Measurements from ENCODE around the gene L2HGDH. TPM values are rescaled to one million over a fixed set of nuclear protein-coding genes. Genes with fewer than 3 reads are reported as not detected.

The L2HGDH gene
- total and polyA plus RNA-seq, 2 experiments from 2014 or later, result 5.8 to 9.7 TPM

DNA sequence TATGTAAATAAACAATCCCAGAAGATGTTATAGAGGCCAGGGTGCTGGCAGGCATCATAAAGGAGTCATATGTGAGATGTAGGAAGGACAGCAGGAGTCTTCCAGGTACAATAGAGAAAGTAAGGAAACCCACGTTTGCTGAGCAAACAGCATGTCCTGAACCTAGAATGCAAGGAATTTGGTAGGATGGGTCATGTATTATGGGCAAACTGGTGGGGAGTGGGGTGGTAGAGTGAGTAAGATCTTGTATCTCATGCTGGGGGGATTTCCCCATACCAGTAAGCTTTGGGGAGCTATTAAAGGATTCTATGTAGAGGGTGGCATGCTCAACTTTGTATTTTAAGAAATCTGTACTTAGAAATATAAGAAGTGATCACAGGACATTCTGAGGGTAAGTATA is 43.7 kb upstream of the L2HGDH start:
- Histone ChIP-seq H3K36me3 (replicated peaks; ENCODE audit: insufficient read depth, low read depth) (no peaks in the 10 kb centered on the region), H3K9me2 (replicated peaks; ENCODE audit: insufficient read depth) (no peaks in the 10 kb centered on the region), H2AFZ (no peak overlapping the region), H3K4me2 (no peak overlapping the region), H3K4me1 (ENCODE audit: insufficient read depth) (no peaks in the 10 kb centered on the region), H3K79me2 (no peaks in the 10 kb centered on the region), H3K27ac (no peak overlapping the region), H3K27me3 (no peaks in the 10 kb centered on the region), H3K4me3 (no peak overlapping the region), H3K9me3 (ENCODE audit: low read depth) (no peaks in the 10 kb centered on the region), H4K20me1 (ENCODE audit: insufficient read depth, poor library complexity, severe bottlenecking) (no peaks in the 10 kb centered on the region)
- WGBS (ENCODE audit: low lambda C conversion rate, missing lambda C conversion rate), result 71% methylated on average over 1 of the region's 1 CpG
- DNase-seq (ENCODE audit: low spot score), result no peak
- TF ChIP-seq EZH2phosphoT487 (IDR thresholded peaks at IDR 0.05; ENCODE audit: low read depth, severe bottlenecking, unreplicated experiment) (no peak), EZH2 (IDR thresholded peaks at IDR 0.05; ENCODE audit: borderline replicate concordance) (no peak)
- TF ChIP-seq, protein P1, sequence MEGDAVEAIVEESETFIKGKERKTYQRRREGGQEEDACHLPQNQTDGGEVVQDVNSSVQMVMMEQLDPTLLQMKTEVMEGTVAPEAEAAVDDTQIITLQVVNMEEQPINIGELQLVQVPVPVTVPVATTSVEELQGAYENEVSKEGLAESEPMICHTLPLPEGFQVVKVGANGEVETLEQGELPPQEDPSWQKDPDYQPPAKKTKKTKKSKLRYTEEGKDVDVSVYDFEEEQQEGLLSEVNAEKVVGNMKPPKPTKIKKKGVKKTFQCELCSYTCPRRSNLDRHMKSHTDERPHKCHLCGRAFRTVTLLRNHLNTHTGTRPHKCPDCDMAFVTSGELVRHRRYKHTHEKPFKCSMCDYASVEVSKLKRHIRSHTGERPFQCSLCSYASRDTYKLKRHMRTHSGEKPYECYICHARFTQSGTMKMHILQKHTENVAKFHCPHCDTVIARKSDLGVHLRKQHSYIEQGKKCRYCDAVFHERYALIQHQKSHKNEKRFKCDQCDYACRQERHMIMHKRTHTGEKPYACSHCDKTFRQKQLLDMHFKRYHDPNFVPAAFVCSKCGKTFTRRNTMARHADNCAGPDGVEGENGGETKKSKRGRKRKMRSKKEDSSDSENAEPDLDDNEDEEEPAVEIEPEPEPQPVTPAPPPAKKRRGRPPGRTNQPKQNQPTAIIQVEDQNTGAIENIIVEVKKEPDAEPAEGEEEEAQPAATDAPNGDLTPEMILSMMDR (IDR thresholded peaks at IDR 0.05; ENCODE audit: poor library complexity), result no peak

DNA sequence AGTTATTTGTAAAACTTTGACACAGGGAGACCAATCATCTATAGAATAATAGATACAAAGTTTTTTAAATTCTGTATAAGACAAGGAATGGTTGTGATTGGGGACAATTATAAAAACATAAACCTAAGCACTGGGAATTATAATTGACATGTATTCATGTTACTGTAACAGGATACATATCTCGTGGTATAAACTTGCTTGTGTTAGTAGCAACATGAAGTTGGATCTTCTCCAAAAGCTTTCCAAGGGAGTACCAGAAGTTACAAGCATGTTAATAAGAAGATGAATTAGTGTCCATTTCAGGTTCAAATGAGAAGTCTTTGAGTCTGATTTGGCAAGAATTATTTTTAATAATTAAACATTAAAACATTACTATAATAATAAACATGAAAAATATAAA is 42.5 kb upstream of the L2HGDH start:
- Histone ChIP-seq H3K9me3 (ENCODE audit: low read depth) (no peaks in the 10 kb centered on the region), H3K9me2 (replicated peaks; ENCODE audit: insufficient read depth) (no peaks in the 10 kb centered on the region), H3K27ac (no peak overlapping the region), H3K4me3 (no peak overlapping the region), H3K4me2 (no peak overlapping the region), H3K36me3 (replicated peaks; ENCODE audit: insufficient read depth, low read depth) (no peaks in the 10 kb centered on the region), H3K27me3 (no peaks in the 10 kb centered on the region), H3K79me2 (no peaks in the 10 kb centered on the region), H4K20me1 (ENCODE audit: insufficient read depth, poor library complexity, severe bottlenecking) (no peaks in the 10 kb centered on the region), H2AFZ (no peak overlapping the region), H3K4me1 (ENCODE audit: insufficient read depth) (no peaks in the 10 kb centered on the region)
- no peak for DNase-seq (ENCODE audit: low spot score)
- WGBS (ENCODE audit: low lambda C conversion rate, missing lambda C conversion rate), result 51% methylated on average over 1 of the region's 1 CpG
- TF ChIP-seq, protein P1 (IDR thresholded peaks at IDR 0.05; ENCODE audit: poor library complexity), result no peak
- TF ChIP-seq EZH2phosphoT487 (IDR thresholded peaks at IDR 0.05; ENCODE audit: low read depth, severe bottlenecking, unreplicated experiment) (no peak), EZH2 (IDR thresholded peaks at IDR 0.05; ENCODE audit: borderline replicate concordance) (no peak)

DNA sequence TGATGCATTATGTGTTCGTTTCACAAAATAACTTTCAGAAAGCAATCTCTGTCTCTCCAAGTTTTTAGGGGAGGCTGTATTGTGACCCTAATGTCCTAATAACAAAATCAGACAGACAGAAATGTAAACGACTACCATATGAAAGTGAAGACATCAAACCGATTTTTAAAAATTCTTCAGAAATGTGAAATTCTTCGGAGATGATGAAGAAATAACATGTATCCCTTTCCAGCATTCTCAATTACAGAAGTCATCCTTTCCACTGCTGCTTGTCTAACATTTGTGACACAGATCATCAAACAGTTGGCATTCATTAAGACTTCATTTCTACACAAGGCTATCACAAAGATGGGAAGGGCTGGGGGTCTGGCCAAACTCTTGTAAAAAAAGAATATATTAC is 41.1 kb upstream of the L2HGDH start:
- DNase-seq (ENCODE audit: low spot score), result no peak
- no peaks in the 10 kb centered on the region for H3K79me2 ChIP-seq
- no peaks in the 10 kb centered on the region for H3K9me3 ChIP-seq (ENCODE audit: low read depth)
- WGBS (ENCODE audit: low lambda C conversion rate, missing lambda C conversion rate), result 79% methylated on average over 4 of the region's 4 CpGs
- no peak overlapping the region for H2AFZ ChIP-seq
- H3K4me1 ChIP-seq (ENCODE audit: insufficient read depth), result no peaks in the 10 kb centered on the region
- no peaks in the 10 kb centered on the region for H3K36me3 ChIP-seq (replicated peaks; ENCODE audit: insufficient read depth, low read depth)
- no peak overlapping the region for H3K4me3 ChIP-seq
- H3K4me2 ChIP-seq, result no peak overlapping the region
- no peak for TF ChIP-seq EZH2phosphoT487 (IDR thresholded peaks at IDR 0.05; ENCODE audit: low read depth, severe bottlenecking, unreplicated experiment)
- TF ChIP-seq, protein P1 (IDR thresholded peaks at IDR 0.05; ENCODE audit: poor library complexity), result no peak
- no peak for TF ChIP-seq EZH2 (IDR thresholded peaks at IDR 0.05; ENCODE audit: borderline replicate concordance)
- H3K27ac ChIP-seq, result no peak overlapping the region
- H4K20me1 ChIP-seq (ENCODE audit: insufficient read depth, poor library complexity, severe bottlenecking), result no peaks in the 10 kb centered on the region
- no peaks in the 10 kb centered on the region for H3K27me3 ChIP-seq
- H3K9me2 ChIP-seq (replicated peaks; ENCODE audit: insufficient read depth), result no peaks in the 10 kb centered on the region

DNA sequence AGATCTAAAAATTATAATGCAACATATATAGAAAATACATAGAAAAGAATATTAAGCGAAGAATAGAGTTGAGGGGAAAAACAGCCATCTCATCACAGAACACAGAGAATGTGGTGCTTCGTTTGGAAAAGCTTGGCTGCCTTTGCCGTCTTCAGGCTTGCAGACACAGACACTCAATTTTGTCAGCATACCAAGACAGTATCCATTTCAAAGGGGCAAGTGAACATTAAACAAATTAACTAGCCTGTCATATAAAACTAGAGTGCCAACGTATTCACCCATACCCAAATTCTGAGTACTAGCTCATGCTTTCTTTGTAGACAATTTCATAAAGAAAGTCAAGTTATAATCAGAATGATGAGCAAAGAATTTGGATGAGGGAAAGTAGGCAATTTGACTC is 40.6 kb upstream of the L2HGDH start:
- H3K27me3 ChIP-seq, result no peaks in the 10 kb centered on the region
- H3K4me1 ChIP-seq (ENCODE audit: insufficient read depth), result peaks cover 4% of the 10 kb centered on the region
- no peaks in the 10 kb centered on the region for H3K36me3 ChIP-seq (replicated peaks; ENCODE audit: insufficient read depth, low read depth)
- H2AFZ ChIP-seq, result no peak overlapping the region
- no peak overlapping the region for H3K4me3 ChIP-seq
- H3K9me3 ChIP-seq (ENCODE audit: low read depth), result no peaks in the 10 kb centered on the region
- TF ChIP-seq EZH2 (IDR thresholded peaks at IDR 0.05; ENCODE audit: borderline replicate concordance) (no peak), EZH2phosphoT487 (IDR thresholded peaks at IDR 0.05; ENCODE audit: low read depth, severe bottlenecking, unreplicated experiment) (no peak)
- TF ChIP-seq, protein P1 (IDR thresholded peaks at IDR 0.05; ENCODE audit: poor library complexity), result no peak
- no peaks in the 10 kb centered on the region for H4K20me1 ChIP-seq (ENCODE audit: insufficient read depth, poor library complexity, severe bottlenecking)
- H3K79me2 ChIP-seq, result no peaks in the 10 kb centered on the region
- no peak overlapping the region for H3K27ac ChIP-seq
- no peak for DNase-seq (ENCODE audit: low spot score)
- WGBS (ENCODE audit: low lambda C conversion rate, missing lambda C conversion rate), result 68% methylated on average over 4 of the region's 4 CpGs
- H3K4me2 ChIP-seq, result no peak overlapping the region
- no peaks in the 10 kb centered on the region for H3K9me2 ChIP-seq (replicated peaks; ENCODE audit: insufficient read depth)

Measured in hepatocyte (in vitro differentiated cells).